LNCaP clone FGC (cell line): Measurements from ENCODE around the gene DNAH1.

ENCODE experiments used
- DNase-seq: peaks from one replicate; pipeline ENCODE4 v3.0.0-alpha.2; 2011; ENCODE audit warnings: low read depth
- H3K4me3 ChIP-seq: 2 replicates; pipeline ENCODE4 v1.5.1; 2011; ENCODE audit warnings: mild to moderate bottlenecking, low read depth, low read length, control low read depth
- TF ChIP-seq, protein P1 (sequence below): IDR thresholded peaks from 2 replicates; pipeline ENCODE4 v1.5.1; 2012; ENCODE audit warnings: mild to moderate bottlenecking; ENCODE audit not compliant: control insufficient read depth, insufficient read depth; ENCODE audit errors: extremely low read depth

The DNAH1 gene

DNA sequence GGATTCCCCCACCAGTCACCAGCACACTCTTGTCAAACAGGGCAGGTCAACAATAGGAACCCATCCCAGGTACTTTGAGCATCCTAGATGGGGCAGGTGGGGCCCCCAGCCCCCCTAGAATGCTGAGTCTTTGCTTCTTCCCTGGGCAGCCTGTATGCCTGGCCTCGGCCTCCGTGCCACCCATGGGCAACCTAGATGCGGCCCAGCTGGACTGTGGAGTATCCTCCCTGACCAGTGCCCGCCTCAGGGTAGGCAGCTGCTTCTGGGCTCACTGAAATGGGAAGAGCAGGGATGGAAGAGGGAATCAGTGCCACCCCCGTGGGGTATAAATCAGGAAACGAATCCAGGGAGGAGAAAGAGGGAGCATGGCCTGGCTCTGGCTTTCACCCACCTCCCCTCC lies 10.9 kb downstream of the DNAH1 start:
- no peak for DNase-seq
- TF ChIP-seq, protein P1, sequence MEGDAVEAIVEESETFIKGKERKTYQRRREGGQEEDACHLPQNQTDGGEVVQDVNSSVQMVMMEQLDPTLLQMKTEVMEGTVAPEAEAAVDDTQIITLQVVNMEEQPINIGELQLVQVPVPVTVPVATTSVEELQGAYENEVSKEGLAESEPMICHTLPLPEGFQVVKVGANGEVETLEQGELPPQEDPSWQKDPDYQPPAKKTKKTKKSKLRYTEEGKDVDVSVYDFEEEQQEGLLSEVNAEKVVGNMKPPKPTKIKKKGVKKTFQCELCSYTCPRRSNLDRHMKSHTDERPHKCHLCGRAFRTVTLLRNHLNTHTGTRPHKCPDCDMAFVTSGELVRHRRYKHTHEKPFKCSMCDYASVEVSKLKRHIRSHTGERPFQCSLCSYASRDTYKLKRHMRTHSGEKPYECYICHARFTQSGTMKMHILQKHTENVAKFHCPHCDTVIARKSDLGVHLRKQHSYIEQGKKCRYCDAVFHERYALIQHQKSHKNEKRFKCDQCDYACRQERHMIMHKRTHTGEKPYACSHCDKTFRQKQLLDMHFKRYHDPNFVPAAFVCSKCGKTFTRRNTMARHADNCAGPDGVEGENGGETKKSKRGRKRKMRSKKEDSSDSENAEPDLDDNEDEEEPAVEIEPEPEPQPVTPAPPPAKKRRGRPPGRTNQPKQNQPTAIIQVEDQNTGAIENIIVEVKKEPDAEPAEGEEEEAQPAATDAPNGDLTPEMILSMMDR: no peak
- H3K4me3 ChIP-seq: no peak overlapping the region

DNA sequence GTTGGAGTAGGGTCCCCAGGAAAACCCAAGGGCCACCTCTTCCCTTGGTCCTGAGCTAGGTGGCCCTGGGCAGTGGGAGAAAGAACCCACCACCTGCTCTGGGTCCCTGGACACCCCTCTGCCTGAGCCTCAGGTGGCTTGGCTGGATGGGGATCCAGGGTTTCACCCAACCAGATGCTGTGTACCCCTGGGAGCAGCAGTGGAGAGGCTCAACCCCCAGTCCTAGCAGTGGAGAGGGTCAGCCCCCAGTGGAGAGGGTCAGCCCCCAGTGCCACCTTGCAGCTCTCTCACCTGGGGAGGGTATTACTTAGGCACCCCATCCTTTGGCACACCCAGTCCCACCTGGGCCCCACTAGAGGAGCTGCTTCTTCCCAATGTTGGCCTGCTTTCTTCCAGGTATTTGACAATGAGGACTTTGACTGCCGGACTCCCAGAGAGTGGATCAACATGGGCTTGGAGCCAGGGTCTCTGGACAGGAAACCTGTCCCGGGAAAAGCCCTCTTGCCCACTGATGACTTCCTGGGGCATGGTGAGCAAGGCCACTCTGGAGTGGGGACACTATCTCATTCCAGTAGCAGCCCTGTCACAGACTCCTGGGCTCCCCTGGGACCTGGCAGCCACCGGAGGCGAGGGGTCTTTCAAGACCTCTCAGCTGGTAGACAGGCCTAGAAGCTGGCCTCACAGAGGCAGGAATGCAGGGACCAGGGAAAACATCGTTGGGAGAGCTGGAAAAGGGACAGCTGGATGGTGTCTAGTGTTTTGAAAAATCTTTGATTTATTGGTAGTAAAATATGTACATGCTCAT lies 11.6 kb downstream of the DNAH1 start:
- DNase-seq: no peak
- TF ChIP-seq, protein P1: no peak
- H3K4me3 ChIP-seq: no peak overlapping the region

DNA sequence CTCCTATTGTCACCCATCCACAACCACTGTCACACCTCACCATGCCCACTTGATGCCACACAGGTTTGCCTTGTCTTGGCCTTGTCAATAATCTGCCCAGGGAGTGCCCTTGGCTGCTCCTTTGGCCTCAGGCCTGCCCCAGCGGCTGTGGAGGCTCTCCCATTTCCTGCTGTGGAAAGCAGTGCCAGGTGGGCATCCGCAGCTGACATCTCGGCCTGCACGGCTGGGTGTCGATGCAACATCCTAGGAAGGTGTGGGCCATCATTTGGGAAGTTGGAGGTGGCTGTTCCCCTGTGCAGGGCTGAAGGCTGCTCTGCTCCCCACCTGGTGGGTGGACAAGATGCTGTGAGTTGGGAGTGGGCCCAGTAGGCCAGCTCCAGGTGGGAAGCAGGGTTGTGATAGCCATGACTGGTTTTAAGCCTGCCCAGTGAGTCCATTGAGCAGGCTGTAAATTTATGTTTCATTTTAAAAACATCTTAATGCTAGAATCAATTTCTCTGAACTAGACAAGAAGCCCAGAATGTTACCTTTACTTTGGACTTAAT lies 12.5 kb downstream of the DNAH1 start:
- no peak overlapping the region for H3K4me3 ChIP-seq
- TF ChIP-seq, protein P1: no peak
- no peak for DNase-seq

DNA sequence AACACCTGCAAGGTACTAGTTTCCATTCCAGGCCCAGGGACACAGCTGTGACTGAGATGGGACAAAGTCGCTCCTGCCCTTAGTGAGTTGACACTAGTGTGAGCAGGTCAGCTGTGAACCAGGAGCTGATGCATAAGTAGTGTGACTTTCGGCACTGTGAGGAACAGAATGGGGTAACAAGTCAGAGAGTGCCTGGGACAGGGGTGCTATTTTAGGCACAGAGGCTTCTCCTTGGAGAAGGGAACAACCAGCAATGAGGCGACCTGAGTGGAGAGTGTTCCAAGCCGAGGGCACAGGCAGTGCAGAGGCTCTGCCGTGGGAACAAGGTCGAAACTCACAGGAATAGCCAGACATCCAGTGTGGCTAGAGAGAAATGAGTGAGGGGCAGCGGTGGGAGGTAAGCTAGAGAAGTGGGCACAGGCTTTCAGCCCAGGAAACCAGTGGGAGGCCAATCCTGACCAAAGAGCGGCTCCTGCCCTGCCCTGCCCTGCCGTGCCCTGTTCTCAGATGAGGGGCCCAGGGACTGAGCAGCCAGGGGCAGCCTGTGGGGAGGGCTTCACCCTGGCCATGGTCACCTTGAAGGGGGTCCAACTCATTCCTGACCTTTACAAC lies 14.2 kb downstream of the DNAH1 start:
- no peak for DNase-seq
- TF ChIP-seq, protein P1: no peak
- H3K4me3 ChIP-seq: no peak overlapping the region

- DNase-seq: no peak
- TF ChIP-seq, protein P1: no peak
- no peak overlapping the region for H3K4me3 ChIP-seq
Observed at GRCh38 chr3:52331091-52331490, 15.0 kb downstream of the DNAH1 start.

GRCh38 chr3:52331906-52332305 lies 15.8 kb downstream of the DNAH1 start:
- H3K4me3 ChIP-seq: no peak overlapping the region
- DNase-seq: no peak
- TF ChIP-seq, protein P1: no peak
